Activated CD4-positive, alpha-beta memory T cell treated with anti-CD3 and anti-CD28 coated beads for 36 hours (primary cell): Measurements from ENCODE around the gene CNIH2. TPM values are rescaled to one million over a fixed set of nuclear protein-coding genes. Genes with fewer than 3 reads are reported as not detected.

Source experiments
- CTCF ChIA-PET: fragments of 350-600 bp; sonication (Branson Sonifier 250); formaldehyde crosslinking; loops from one replicate; lab custom pipeline; 2021; ENCODE audit warnings: antibody characterized with exemption, inconsistent platforms; lab: Charles Lee
- POLR2A ChIA-PET: fragments of 350-600 bp; sonication (Branson Sonifier 250); formaldehyde crosslinking; loops from one replicate; lab custom pipeline; 2021; ENCODE audit warnings: antibody characterized with exemption; lab: Charles Lee
- DNase-seq: peaks from one replicate; pipeline ENCODE4 v3.0.0-alpha.2; 2020
- H3K27ac Mint-ChIP-seq: one replicate; pipeline ENCODE4 v1.8.0; 2021; ENCODE audit warnings: mixed read lengths
- H3K27me3 Mint-ChIP-seq: one replicate; pipeline ENCODE4 v1.8.0; 2021; ENCODE audit warnings: mixed read lengths
- H3K36me3 Mint-ChIP-seq: one replicate; pipeline ENCODE4 v1.8.0; 2021; ENCODE audit warnings: mixed read lengths
- H3K4me1 Mint-ChIP-seq: one replicate; pipeline ENCODE4 v1.8.0; 2021; ENCODE audit warnings: low read depth, mixed read lengths
- H3K4me3 Mint-ChIP-seq: one replicate; pipeline ENCODE4 v1.8.0; 2021; ENCODE audit warnings: mild to moderate bottlenecking, mixed read lengths
- H3K9me3 Mint-ChIP-seq: one replicate; pipeline ENCODE4 v1.8.0; 2021; ENCODE audit warnings: mixed read lengths
- intact Hi-C: fragments of 100-400 bp; cut with micrococcal nuclease; formaldehyde crosslinking; loops from one replicate; pipeline ENCODE4 v1.15.1; 2023
- total RNA-seq, 2 experiments: library from RNA; stranded (reverse); gene quantifications; one replicate each; pipeline ENCODE4 v1.2.3, GENCODE V29; 2021

CNIH2 gene
- total RNA-seq, 2 experiments from 2014 or later: 0.39 to 1.5 TPM

GRCh38 chr11:66259956-66260355 is 18.0 kb upstream of the CNIH2 start:
- no peaks in the 10 kb centered on the region for H3K27me3 Mint-ChIP-seq
- no peaks in the 10 kb centered on the region for H3K9me3 Mint-ChIP-seq
- no peak for DNase-seq
- intact Hi-C loops: no loop called here
- H3K36me3 Mint-ChIP-seq: peaks cover 20% of the 10 kb centered on the region
- no peak overlapping the region for H3K27ac Mint-ChIP-seq
- CTCF ChIA-PET: interaction anchor here (0.6 to 1.8 kb wide), 4 partner anchors 17 to 85 kb away, joined by 3 to 5 read pairs (median 4); partner anchors contain the start of gene BRMS1
- H3K4me1 Mint-ChIP-seq: peaks cover 31% of the 10 kb centered on the region
- POLR2A ChIA-PET: interaction anchor here (0.7 kb wide), 1 partner anchor 38 kb away, joined by 5 read pairs; no protein-coding TSS in a partner anchor
- no peak overlapping the region for H3K4me3 Mint-ChIP-seq

- intact Hi-C loops: no loop called here
- Mint-ChIP-seq H3K36me3 (peaks cover 21% of the 10 kb centered on the region), H3K4me1 (peaks cover 22% of the 10 kb centered on the region), H3K4me3 (no peak overlapping the region), H3K27me3 (no peaks in the 10 kb centered on the region), H3K27ac (no peak overlapping the region), H3K9me3 (no peaks in the 10 kb centered on the region)
- ChIA-PET CTCF (no interaction called here), POLR2A (no interaction called here)
- DNase-seq: no peak
Observed at GRCh38 chr11:66261578-66261977, 16.4 kb upstream of the CNIH2 start.

DNA sequence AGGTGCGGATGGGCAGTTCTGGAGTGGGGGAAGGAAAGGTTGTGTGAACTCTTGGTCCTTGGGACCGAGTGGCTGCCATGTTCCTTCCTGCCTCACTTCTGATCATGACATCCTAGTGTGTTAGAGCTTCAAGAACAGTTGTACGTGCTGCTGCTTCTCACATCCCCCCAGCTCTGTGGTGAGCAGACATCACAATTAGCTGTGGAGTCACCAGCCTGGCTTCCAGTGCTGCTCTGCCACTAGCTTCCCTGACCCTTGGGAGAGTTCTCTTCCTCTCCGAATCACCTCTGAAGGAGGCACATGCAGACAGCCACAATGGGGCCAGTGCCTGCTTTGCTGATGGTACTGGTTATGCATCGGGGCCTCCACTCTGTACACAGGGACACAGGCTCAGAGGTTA is 15.8 kb upstream of the CNIH2 start:
- CTCF ChIA-PET: interaction anchor here (0.6 kb wide), 1 partner anchor 167 kb away, joined by 5 read pairs; no protein-coding TSS in a partner anchor
- Mint-ChIP-seq H3K9me3 (no peaks in the 10 kb centered on the region), H3K4me1 (peaks cover 22% of the 10 kb centered on the region), H3K36me3 (peaks cover 24% of the 10 kb centered on the region), H3K27ac (no peak overlapping the region), H3K4me3 (no peak overlapping the region), H3K27me3 (no peaks in the 10 kb centered on the region)
- intact Hi-C loops: no loop called here
- DNase-seq: no peak
- POLR2A ChIA-PET: no interaction called here

- CTCF ChIA-PET: interaction anchor here (0.6 to 1.1 kb wide), 2 partner anchors 41 to 167 kb away, joined by 4 to 5 read pairs; no protein-coding TSS in a partner anchor
- no peaks in the 10 kb centered on the region for H3K27me3 Mint-ChIP-seq
Observed at GRCh38 chr11:66262696-66263095, 15.3 kb upstream of the CNIH2 start.

DNA sequence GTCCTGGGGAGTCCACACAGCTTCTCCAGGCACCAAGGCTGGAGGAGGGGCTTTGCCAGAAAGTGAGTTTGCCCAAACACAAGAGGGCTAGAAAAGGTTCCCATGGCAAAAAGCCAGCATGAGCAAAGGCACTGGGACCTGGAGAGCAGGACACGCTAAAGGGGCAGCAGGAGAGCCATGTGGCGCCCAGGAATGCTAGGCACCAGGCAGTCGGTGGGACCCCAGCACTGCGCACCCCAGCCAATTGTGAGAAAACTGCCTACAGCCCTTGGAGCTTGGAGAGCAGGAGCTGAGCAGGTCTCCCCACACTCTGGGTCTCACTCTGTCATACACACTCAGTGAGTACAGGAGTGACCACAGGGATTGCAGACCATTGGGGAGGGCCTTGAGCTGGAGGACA is 14.7 kb upstream of the CNIH2 start:
- DNase-seq: no peak
- Mint-ChIP-seq H3K36me3 (peaks cover 25% of the 10 kb centered on the region), H3K27me3 (no peaks in the 10 kb centered on the region), H3K9me3 (no peaks in the 10 kb centered on the region), H3K4me3 (no peak overlapping the region), H3K4me1 (peaks cover 31% of the 10 kb centered on the region), H3K27ac (no peak overlapping the region)
- ChIA-PET CTCF (interaction anchor here (0.6 to 1.1 kb wide), 3 partner anchors 26 to 527 kb away, joined by 3 to 4 read pairs (median 3); partner anchors contain the start of gene YIF1A), POLR2A (interaction anchor here (1.4 kb wide), 1 partner anchor 11 kb away, joined by 3 read pairs; no protein-coding TSS in a partner anchor)
- intact Hi-C loops: no loop called here

More at GRCh38 chr11:66262696-66263095, 15.3 kb upstream of the CNIH2 start:
- H3K9me3 Mint-ChIP-seq: no peaks in the 10 kb centered on the region
- peaks cover 25% of the 10 kb centered on the region for H3K4me1 Mint-ChIP-seq
- no peak overlapping the region for H3K4me3 Mint-ChIP-seq
- no peak for DNase-seq
- H3K27ac Mint-ChIP-seq: no peak overlapping the region
- peaks cover 25% of the 10 kb centered on the region for H3K36me3 Mint-ChIP-seq
- intact Hi-C loops: no loop called here
- POLR2A ChIA-PET: interaction anchor here (1.4 kb wide), 1 partner anchor 10 kb away, joined by 3 read pairs; no protein-coding TSS in a partner anchor

DNA sequence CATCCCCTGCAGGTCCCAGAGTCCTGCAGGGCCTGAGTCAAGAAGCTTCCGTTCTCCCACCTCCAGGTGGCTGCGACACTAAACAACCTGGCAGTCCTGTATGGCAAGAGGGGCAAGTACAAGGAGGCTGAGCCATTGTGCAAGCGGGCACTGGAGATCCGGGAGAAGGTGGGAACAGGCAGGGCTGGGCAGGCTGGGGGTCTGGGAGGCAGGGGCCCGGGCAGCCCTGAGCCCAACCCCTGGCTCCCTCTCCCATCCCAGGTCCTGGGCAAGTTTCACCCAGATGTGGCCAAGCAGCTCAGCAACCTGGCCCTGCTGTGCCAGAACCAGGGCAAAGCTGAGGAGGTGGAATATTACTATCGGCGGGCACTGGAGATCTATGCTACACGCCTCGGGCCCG is 14.2 kb upstream of the CNIH2 start:
- CTCF ChIA-PET: interaction anchor here (0.6 to 1.1 kb wide), 3 partner anchors 25 to 527 kb away, joined by 3 to 4 read pairs (median 3); partner anchors contain the start of gene YIF1A
- Mint-ChIP-seq H3K27me3 (no peaks in the 10 kb centered on the region), H3K36me3 (peaks cover 25% of the 10 kb centered on the region), H3K27ac (no peak overlapping the region), H3K9me3 (no peaks in the 10 kb centered on the region), H3K4me3 (no peak overlapping the region), H3K4me1 (peaks cover 27% of the 10 kb centered on the region)
- POLR2A ChIA-PET: interaction anchor here (1.4 kb wide), 1 partner anchor 12 kb away, joined by 3 read pairs; no protein-coding TSS in a partner anchor
- intact Hi-C loops: no loop called here
- DNase-seq: no peak

GRCh38 chr11:66264383-66264782 is 13.6 kb upstream of the CNIH2 start:
- CTCF ChIA-PET: interaction anchor here (1.1 kb wide), 1 partner anchor 24 kb away, joined by 3 read pairs; the partner anchor contains the start of gene YIF1A
- POLR2A ChIA-PET: no interaction called here
- no peak for DNase-seq
- peaks cover 24% of the 10 kb centered on the region for H3K36me3 Mint-ChIP-seq
- intact Hi-C loops: no loop called here
- H3K9me3 Mint-ChIP-seq: no peaks in the 10 kb centered on the region
- peaks cover 23% of the 10 kb centered on the region for H3K4me1 Mint-ChIP-seq
- H3K27ac Mint-ChIP-seq: no peak overlapping the region
- no peaks in the 10 kb centered on the region for H3K27me3 Mint-ChIP-seq
- H3K4me3 Mint-ChIP-seq: no peak overlapping the region

DNA sequence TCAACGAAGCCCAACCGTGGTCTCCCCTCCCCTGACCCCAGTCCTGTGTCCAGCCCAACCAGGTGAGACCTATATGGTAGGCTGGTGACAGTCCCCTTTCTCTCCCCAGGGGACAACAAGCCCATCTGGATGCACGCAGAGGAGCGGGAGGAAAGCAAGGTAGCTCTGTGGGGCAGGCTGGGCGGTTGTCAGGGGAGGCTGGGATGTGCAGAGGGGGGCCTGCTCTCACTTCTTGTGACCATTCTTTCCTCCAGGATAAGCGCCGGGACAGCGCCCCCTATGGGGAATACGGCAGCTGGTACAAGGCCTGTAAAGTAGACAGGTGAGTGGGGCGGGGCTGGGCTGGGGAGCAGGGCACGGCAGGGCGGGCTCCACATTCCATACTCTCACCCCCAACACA is 13.1 kb upstream of the CNIH2 start:
- Mint-ChIP-seq H3K36me3 (peaks cover 21% of the 10 kb centered on the region), H3K9me3 (no peaks in the 10 kb centered on the region), H3K4me3 (no peak overlapping the region), H3K4me1 (peaks cover 24% of the 10 kb centered on the region), H3K27ac (no peak overlapping the region), H3K27me3 (no peaks in the 10 kb centered on the region)
- CTCF ChIA-PET: interaction anchor here (0.8 to 1.3 kb wide), 4 partner anchors 10 to 43 kb away, joined by 3 to 5 read pairs (median 3); no protein-coding TSS in a partner anchor
- intact Hi-C loops: loop anchor here (5.0 kb wide), 2 partner anchors 138 to 213 kb away; partner anchors contain the start of gene SF3B2
- POLR2A ChIA-PET: no interaction called here
- peak; percentile 59 for DNase-seq

DNA sequence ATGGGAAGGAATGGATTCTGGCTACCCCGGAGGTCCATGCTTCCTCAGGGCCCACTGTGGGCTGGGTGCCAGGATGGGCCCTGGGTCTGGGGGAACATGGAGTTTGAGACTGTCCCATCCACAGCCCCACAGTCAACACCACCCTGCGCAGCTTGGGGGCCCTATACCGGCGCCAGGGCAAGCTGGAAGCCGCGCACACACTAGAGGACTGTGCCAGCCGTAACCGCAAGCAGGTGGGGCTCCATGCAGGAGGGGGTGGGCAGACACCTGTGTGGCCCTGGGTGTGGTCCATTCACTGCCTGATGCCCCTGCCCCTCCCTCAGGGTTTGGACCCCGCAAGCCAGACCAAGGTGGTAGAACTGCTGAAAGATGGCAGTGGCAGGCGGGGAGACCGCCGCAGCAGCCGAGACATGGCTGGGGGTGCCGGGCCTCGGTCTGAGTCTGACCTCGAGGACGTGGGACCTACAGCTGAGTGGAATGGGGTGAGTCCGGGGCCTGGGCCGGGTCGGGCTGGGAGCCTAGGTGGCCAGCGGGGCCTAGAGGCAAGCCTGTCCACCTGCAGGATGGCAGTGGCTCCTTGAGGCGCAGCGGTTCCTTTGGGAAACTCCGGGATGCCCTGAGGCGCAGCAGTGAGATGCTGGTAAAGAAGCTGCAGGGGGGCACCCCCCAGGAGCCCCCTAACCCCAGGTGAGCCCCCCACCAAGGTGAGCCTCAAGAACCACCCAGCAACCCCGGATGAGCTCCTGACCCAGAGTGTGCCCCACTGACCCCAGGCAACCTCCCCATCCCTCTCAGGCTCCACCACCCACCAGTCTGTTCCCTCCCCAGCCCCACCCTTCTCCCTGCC is 12.2 kb upstream of the CNIH2 start:
- no peak for DNase-seq
- Mint-ChIP-seq H3K27me3 (no peaks in the 10 kb centered on the region), H3K9me3 (no peaks in the 10 kb centered on the region), H3K4me3 (no peak overlapping the region), H3K4me1 (peaks cover 27% of the 10 kb centered on the region), H3K27ac (no peak overlapping the region), H3K36me3 (peaks cover 20% of the 10 kb centered on the region)
- ChIA-PET POLR2A (no interaction called here), CTCF (interaction anchor here (0.8 to 2.5 kb wide), 5 partner anchors 11 to 44 kb away, joined by 3 to 13 read pairs (median 3); no protein-coding TSS in a partner anchor)
- intact Hi-C loops: loop anchor here (5.0 kb wide), 2 partner anchors 138 to 213 kb away; partner anchors contain the start of gene SF3B2

DNA sequence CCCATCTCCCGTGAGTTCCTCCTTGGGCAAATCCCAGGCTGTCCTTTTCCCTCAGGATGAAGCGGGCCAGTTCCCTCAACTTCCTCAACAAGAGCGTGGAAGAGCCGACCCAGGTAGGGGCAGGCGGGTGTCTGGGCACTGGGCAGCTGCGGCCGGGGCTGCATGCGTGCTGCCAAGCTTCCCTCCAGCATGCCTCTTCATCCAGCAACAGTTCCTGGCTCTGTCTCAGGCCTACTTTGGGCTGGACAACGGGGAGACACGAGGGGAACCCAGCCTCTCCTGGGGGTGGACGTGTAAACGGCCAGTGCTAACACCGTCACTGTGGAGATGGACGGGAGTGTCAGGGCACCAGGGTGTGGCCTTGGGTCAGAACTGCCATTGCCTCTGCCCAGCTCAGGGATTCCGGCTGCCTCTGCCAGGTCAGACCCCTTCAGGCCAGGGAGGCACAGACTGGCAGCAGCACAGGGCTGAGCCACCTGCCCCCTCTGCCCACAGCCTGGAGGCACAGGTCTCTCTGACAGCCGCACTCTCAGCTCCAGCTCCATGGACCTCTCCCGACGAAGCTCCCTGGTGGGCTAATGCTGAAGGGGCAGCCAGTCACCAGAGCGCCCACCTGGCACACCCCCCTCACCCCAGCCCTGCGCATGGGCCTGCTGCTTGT is 11.5 kb upstream of the CNIH2 start:
- intact Hi-C loops: loop anchor here (1.0 to 5.0 kb wide), 3 partner anchors 44 to 214 kb away; partner anchors contain the start of gene SF3B2
- peaks cover 28% of the 10 kb centered on the region for H3K4me1 Mint-ChIP-seq
- no peak overlapping the region for H3K4me3 Mint-ChIP-seq
- no peaks in the 10 kb centered on the region for H3K9me3 Mint-ChIP-seq
- CTCF ChIA-PET: interaction anchor here (0.5 to 2.5 kb wide), 3 partner anchors 16 to 560 kb away, joined by 3 to 13 read pairs (median 3); no protein-coding TSS in a partner anchor
- H3K27ac Mint-ChIP-seq: no peak overlapping the region
- no peak for DNase-seq
- H3K36me3 Mint-ChIP-seq: peaks cover 22% of the 10 kb centered on the region
- POLR2A ChIA-PET: no interaction called here
- H3K27me3 Mint-ChIP-seq: no peaks in the 10 kb centered on the region

GRCh38 chr11:66267039-66267378 is 11.0 kb upstream of the CNIH2 start:
- peak overlapping the region; percentile 60 for H3K4me3 Mint-ChIP-seq
- H3K4me1 Mint-ChIP-seq: peaks cover 28% of the 10 kb centered on the region
- no peaks in the 10 kb centered on the region for H3K9me3 Mint-ChIP-seq
- intact Hi-C loops: loop anchor here (1.0 to 5.0 kb wide), 3 partner anchors 45 to 215 kb away; partner anchors contain the start of gene SF3B2
- H3K36me3 Mint-ChIP-seq: peaks cover 22% of the 10 kb centered on the region
- no peak for DNase-seq
- H3K27me3 Mint-ChIP-seq: no peaks in the 10 kb centered on the region
- CTCF ChIA-PET: interaction anchor here (0.5 to 4.2 kb wide), 3 partner anchors 16 to 561 kb away, joined by 3 to 22 read pairs (median 13); no protein-coding TSS in a partner anchor
- H3K27ac Mint-ChIP-seq: peak overlapping the region; percentile 51
- POLR2A ChIA-PET: interaction anchor here (1.1 to 2.4 kb wide), 4 partner anchors 10 to 45 kb away, joined by 5 to 17 read pairs (median 8); partner anchors contain the start of gene YIF1A
